ENCODE data around the gene ABHD8. TPM values are rescaled to one million over a fixed set of nuclear protein-coding genes. Genes with fewer than 3 reads are reported as not detected.

Gene ABHD8
- total and polyA plus RNA-seq, 2 experiments from 2014 or later: 8.7 to 19.1 TPM

DNA sequence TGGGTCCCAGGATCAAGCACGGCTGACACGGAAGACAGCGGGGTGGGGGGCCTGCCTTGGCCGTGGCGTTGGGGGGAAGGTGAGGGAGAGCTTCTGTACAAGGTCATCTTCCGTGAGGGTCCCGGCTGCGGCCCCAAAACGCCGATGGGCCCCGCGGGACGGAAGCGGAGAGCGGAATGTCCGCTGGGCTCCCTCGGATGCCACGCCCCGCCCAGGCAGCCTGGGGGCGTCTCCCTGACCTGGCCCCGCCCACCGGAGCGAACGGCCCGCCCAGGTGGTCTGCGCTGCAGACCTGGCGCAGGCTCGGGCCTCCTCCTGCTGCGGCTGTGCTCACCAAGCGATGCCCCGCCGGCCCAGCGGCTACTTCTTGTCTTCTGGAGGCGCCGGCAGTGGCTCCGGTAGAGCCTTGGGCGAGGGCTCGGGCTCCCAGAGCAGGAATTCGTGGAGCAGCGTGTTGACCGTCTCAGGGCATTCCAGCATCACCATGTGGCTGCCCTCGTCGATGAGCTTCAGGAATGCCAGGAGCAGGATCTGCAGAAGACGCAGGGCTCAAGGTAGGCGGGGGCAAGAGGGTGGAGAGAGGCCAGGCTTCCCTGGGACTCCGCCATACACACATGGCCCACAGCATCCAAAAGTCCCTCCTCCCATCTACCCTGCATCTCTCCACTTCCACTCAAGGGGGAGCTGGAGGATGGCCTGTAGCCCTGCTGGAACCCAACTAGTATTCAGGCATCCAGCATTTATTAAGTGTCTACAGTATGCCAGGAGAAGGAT, 10.7 kb downstream of the ABHD8 start:
- Histone ChIP-seq H3K36me3 (ENCODE audit: low read depth) (no peaks in the 10 kb centered on the region), H3F3A (ENCODE audit: insufficient read depth) (peaks cover 6% of the 10 kb centered on the region; the same call in 1 of the 2 replicates), H3K4me3 (peak overlapping the region; percentile 83), H3K79me2 (ENCODE audit: insufficient read depth) (no peaks in the 10 kb centered on the region), H3K27ac (peak overlapping the region; percentile 37), H3K9me2 (ENCODE audit: insufficient read depth) (no peaks in the 10 kb centered on the region), H3K4me2 (ENCODE audit: unreplicated experiment) (peak overlapping the region; percentile 83), H2AFZ (peak overlapping the region; percentile 99), H3K27me3 (replicated peaks; ENCODE audit: insufficient read depth) (no peaks in the 10 kb centered on the region), H3K9ac (peak overlapping the region; percentile 64), H4K20me1 (ENCODE audit: insufficient read depth) (no peaks in the 10 kb centered on the region), H3K4me1 (ENCODE audit: insufficient read depth) (no peaks in the 10 kb centered on the region), H3K9me3 (ENCODE audit: low read depth) (no peaks in the 10 kb centered on the region)
- TF ChIP-seq EZH2 (IDR thresholded peaks at IDR 0.05; ENCODE audit: insufficient read depth, poor library complexity, severe bottlenecking) (no peak), EZH2phosphoT487 (IDR thresholded peaks at IDR 0.05; ENCODE audit: insufficient read depth, low read depth) (no peak)
- in situ Hi-C loops (cut with MboI): no loop called here
- peak; percentile 92 for DNase-seq
- 7 to 11% methylated on average over 22 to 35 of the region's 46 CpGs for whole genome bisulfite sequencing, 2 experiments (ENCODE audit: low coverage in 1 of 2, low lambda C conversion rate in 2 of 2, missing lambda C conversion rate in 2 of 2)

DNA sequence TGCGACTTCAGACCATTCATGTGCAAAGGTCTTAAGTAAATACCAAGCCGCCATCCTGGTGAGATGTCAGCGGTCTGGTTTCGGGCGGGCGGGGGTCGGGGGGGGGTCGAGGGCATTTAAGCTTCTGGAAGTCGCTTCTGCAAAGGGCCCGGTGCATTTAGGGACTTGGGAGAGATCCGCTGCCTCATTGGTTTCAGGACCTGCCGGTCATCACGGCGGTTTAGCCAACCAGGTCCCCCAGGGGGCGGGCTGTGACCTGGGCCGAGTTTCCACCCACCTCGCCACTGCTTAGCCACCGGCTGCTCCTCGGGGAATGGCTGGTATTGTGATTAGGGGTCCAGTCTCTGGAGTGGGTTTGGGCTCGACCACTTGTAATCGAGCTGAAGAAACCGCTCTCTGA, 13.7 kb downstream of the ABHD8 start:
- Histone ChIP-seq H3K36me3 (ENCODE audit: low read depth) (no peaks in the 10 kb centered on the region), H3K27ac (no peak overlapping the region), H3K9ac (no peak overlapping the region), H3K4me2 (ENCODE audit: unreplicated experiment) (no peak overlapping the region), H3K9me2 (ENCODE audit: insufficient read depth) (no peaks in the 10 kb centered on the region), H3K9me3 (ENCODE audit: low read depth) (no peaks in the 10 kb centered on the region), H3K27me3 (replicated peaks; ENCODE audit: insufficient read depth) (no peaks in the 10 kb centered on the region), H3K4me1 (ENCODE audit: insufficient read depth) (no peaks in the 10 kb centered on the region), H4K20me1 (ENCODE audit: insufficient read depth) (no peaks in the 10 kb centered on the region), H3K4me3 (no peak overlapping the region), H2AFZ (no peak overlapping the region), H3K79me2 (ENCODE audit: insufficient read depth) (no peaks in the 10 kb centered on the region), H3F3A (ENCODE audit: insufficient read depth) (no peaks in the 10 kb centered on the region)
- in situ Hi-C loops (cut with MboI): no loop called here
- WGBS, 2 experiments (ENCODE audit: low coverage in 1 of 2, low lambda C conversion rate in 2 of 2, missing lambda C conversion rate in 2 of 2): 15 to 29% methylated on average over 12 to 22 of the region's 22 CpGs
- no peak for TF ChIP-seq EZH2phosphoT487 (IDR thresholded peaks at IDR 0.05; ENCODE audit: insufficient read depth, low read depth)
- TF ChIP-seq EZH2 (IDR thresholded peaks at IDR 0.05; ENCODE audit: insufficient read depth, poor library complexity, severe bottlenecking): no peak
- peak; percentile 85 for DNase-seq

DNA sequence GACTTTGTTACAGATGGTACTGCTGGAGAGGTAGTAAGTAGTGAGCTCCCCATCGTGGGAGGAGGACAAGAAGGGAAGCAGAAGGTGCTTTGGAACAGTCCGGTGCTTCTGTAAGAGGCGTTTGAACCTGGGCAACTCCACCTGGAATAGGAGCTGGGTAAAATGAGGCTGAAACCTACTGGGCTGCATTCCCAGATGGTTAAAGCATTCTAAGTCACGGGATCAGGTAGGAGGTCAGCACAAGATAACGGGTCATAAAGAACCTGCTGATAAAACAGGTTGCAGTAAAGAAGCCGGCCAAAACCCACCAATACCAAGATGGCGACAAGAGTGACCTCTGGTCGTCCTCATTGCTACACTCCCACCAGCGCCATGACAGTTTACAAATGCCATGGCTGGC, 16.5 kb downstream of the ABHD8 start:
- Histone ChIP-seq H3K4me2 (ENCODE audit: unreplicated experiment) (no peak overlapping the region), H3K9me3 (ENCODE audit: low read depth) (no peaks in the 10 kb centered on the region), H3K4me3 (no peak overlapping the region), H3K27me3 (replicated peaks; ENCODE audit: insufficient read depth) (no peaks in the 10 kb centered on the region), H3K27ac (no peak overlapping the region), H2AFZ (no peak overlapping the region), H3K36me3 (ENCODE audit: low read depth) (no peaks in the 10 kb centered on the region), H3K9ac (no peak overlapping the region), H3F3A (ENCODE audit: insufficient read depth) (no peaks in the 10 kb centered on the region), H3K9me2 (ENCODE audit: insufficient read depth) (no peaks in the 10 kb centered on the region), H4K20me1 (ENCODE audit: insufficient read depth) (no peaks in the 10 kb centered on the region), H3K79me2 (ENCODE audit: insufficient read depth) (no peaks in the 10 kb centered on the region), H3K4me1 (ENCODE audit: insufficient read depth) (no peaks in the 10 kb centered on the region)
- no peak for TF ChIP-seq EZH2 (IDR thresholded peaks at IDR 0.05; ENCODE audit: insufficient read depth, poor library complexity, severe bottlenecking)
- no peak for TF ChIP-seq EZH2phosphoT487 (IDR thresholded peaks at IDR 0.05; ENCODE audit: insufficient read depth, low read depth)
- in situ Hi-C loops (cut with MboI): no loop called here
- no peak for DNase-seq
- WGBS, 2 experiments (ENCODE audit: low coverage in 1 of 2, low lambda C conversion rate in 2 of 2, missing lambda C conversion rate in 2 of 2): 88% methylated on average over 9 of the region's 9 CpGs

DNA sequence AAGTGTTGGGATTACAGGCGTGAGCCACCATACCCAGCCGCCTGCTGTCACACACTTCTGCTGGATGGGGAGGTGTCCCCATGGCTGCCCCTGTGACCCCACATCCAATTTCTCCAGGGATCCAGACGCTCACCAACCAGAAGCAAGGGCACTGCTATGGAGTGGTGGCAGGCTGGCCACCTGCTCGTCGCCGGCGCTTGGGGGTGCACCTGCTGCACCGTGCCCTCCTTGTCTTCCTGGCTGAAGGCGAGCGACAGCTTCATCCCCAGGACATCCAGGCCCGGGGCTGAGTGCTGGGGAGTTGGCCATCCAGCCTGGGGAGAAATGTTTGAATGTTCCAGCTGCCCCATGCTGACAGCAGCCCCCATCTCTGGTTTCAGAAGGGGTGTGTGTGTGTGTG, 17.0 kb downstream of the ABHD8 start:
- Histone ChIP-seq H3K9ac (no peak overlapping the region), H2AFZ (no peak overlapping the region), H3K27ac (no peak overlapping the region), H3K27me3 (replicated peaks; ENCODE audit: insufficient read depth) (no peaks in the 10 kb centered on the region), H3K36me3 (ENCODE audit: low read depth) (no peaks in the 10 kb centered on the region), H3K9me2 (ENCODE audit: insufficient read depth) (no peaks in the 10 kb centered on the region), H3F3A (ENCODE audit: insufficient read depth) (0 out of 2 replicates have a peak, but pooled peaks cover 1% of the 10 kb centered on the region), H3K79me2 (ENCODE audit: insufficient read depth) (no peaks in the 10 kb centered on the region), H3K4me1 (ENCODE audit: insufficient read depth) (no peaks in the 10 kb centered on the region), H3K4me2 (ENCODE audit: unreplicated experiment) (no peak overlapping the region), H4K20me1 (ENCODE audit: insufficient read depth) (no peaks in the 10 kb centered on the region), H3K4me3 (no peak overlapping the region), H3K9me3 (ENCODE audit: low read depth) (no peaks in the 10 kb centered on the region)
- WGBS, 2 experiments (ENCODE audit: low coverage in 1 of 2, low lambda C conversion rate in 2 of 2, missing lambda C conversion rate in 2 of 2): 88 to 89% methylated on average over 10 to 11 of the region's 11 CpGs
- TF ChIP-seq EZH2 (IDR thresholded peaks at IDR 0.05; ENCODE audit: insufficient read depth, poor library complexity, severe bottlenecking) (no peak), EZH2phosphoT487 (IDR thresholded peaks at IDR 0.05; ENCODE audit: insufficient read depth, low read depth) (no peak)
- in situ Hi-C loops (cut with MboI): no loop called here
- DNase-seq: no peak

Measured in GM23248 (cell line).